WTC11 (cell line): ENCODE data around the gene MFN1. TPM values are rescaled to one million over a fixed set of nuclear protein-coding genes. Genes with fewer than 3 reads are reported as not detected.

Experiments used
- ATAC-seq: fragments of 200-7000 bp; cut with Tn5 transposase; 2 replicates; pipeline ENCODE4 v1.10.0; 2021; ENCODE audit warnings: mild to moderate bottlenecking, moderate library complexity
- CTCF ChIA-PET: fragments of 300-600 bp; sonication (Branson Sonifier 250); formaldehyde crosslinking; loops from one replicate; lab custom pipeline; 2021; ENCODE audit warnings: antibody characterized with exemption; lab: Charles Lee
- POLR2A ChIA-PET: fragments of 350-600 bp; sonication (Branson Sonifier 250); formaldehyde crosslinking; loops from one replicate; lab custom pipeline; 2021; ENCODE audit warnings: antibody characterized with exemption; lab: Charles Lee
- DNase-seq: peaks from one replicate; pipeline ENCODE4 v3.0.0; 2021; ENCODE audit warnings: low spot score
- H3K27ac Mint-ChIP-seq: 2 replicates; pipeline ENCODE4 v1.8.0; 2021; ENCODE audit warnings: mixed read lengths
- H3K27me3 Mint-ChIP-seq: 2 replicates; pipeline ENCODE4 v1.8.0; 2021; ENCODE audit warnings: low read depth, mild to moderate bottlenecking, moderate library complexity, mixed read lengths
- H3K36me3 Mint-ChIP-seq: 2 replicates; pipeline ENCODE4 v1.8.0; 2021; ENCODE audit warnings: mixed read lengths
- H3K4me1 Mint-ChIP-seq: 2 replicates; pipeline ENCODE4 v1.8.0; 2022; ENCODE audit warnings: mixed read lengths
- H3K4me3 Mint-ChIP-seq: 2 replicates; pipeline ENCODE4 v1.8.0; 2021; ENCODE audit warnings: mild to moderate bottlenecking, moderate library complexity, mixed read lengths
- H3K9me3 Mint-ChIP-seq: 2 replicates; pipeline ENCODE4 v1.8.0; 2021; ENCODE audit warnings: mixed read lengths
- CREM ChIP-seq: sonication (generic); formaldehyde crosslinking; IDR thresholded peaks from 2 replicates; pipeline ENCODE4 v1.8.1; 2022; ENCODE audit warnings: mild to moderate bottlenecking, missing genetic modification reagents, moderate library complexity
- ELF4 ChIP-seq: sonication (generic); formaldehyde crosslinking; IDR thresholded peaks from 2 replicates; pipeline ENCODE4 v1.8.1; 2022; ENCODE audit warnings: low read depth, mild to moderate bottlenecking, moderate library complexity, missing genetic modification reagents
- GTF2I ChIP-seq: fragments of 250-450 bp; sonication (Bioruptor Pico); conservative IDR thresholded peaks from 2 replicates; pipeline ENCODE4 v1.4.0; 2021; ENCODE audit warnings: mild to moderate bottlenecking
- NFATC4 ChIP-seq: fragments of 250-450 bp; sonication (Bioruptor Pico); IDR thresholded peaks from 2 replicates; pipeline ENCODE4 v1.9.0; 2021; ENCODE audit warnings: mild to moderate bottlenecking
- NR2C2 ChIP-seq: sonication (generic); formaldehyde crosslinking; IDR thresholded peaks from 2 replicates; pipeline ENCODE4 v1.8.0; 2022; ENCODE audit warnings: mild to moderate bottlenecking, missing genetic modification reagents
- NR3C1 ChIP-seq: sonication (generic); formaldehyde crosslinking; conservative IDR thresholded peaks from 2 replicates; pipeline ENCODE4 v1.8.1; 2023; ENCODE audit warnings: low read depth, mild to moderate bottlenecking, missing genetic modification reagents
- PRDM15 ChIP-seq: sonication (generic); formaldehyde crosslinking; IDR thresholded peaks from 2 replicates; pipeline ENCODE4 v1.8.0; 2022; ENCODE audit warnings: missing genetic modification reagents
- PRRX2 ChIP-seq: fragments of 250-450 bp; sonication (Bioruptor Pico); IDR thresholded peaks from 2 replicates; pipeline ENCODE4 v1.8.0; 2021; ENCODE audit warnings: mild to moderate bottlenecking
- TEAD1 ChIP-seq: sonication (generic); formaldehyde crosslinking; IDR thresholded peaks from 2 replicates; pipeline ENCODE4 v1.8.0; 2022; ENCODE audit warnings: mild to moderate bottlenecking, missing genetic modification reagents
- USF2 ChIP-seq: sonication (generic); formaldehyde crosslinking; IDR thresholded peaks from 2 replicates; pipeline ENCODE4 v1.8.1; 2023; ENCODE audit warnings: mild to moderate bottlenecking, missing genetic modification reagents, moderate library complexity
- ZBTB21 ChIP-seq: sonication (generic); formaldehyde crosslinking; IDR thresholded peaks from 2 replicates; pipeline ENCODE4 v1.8.1; 2023; ENCODE audit warnings: mild to moderate bottlenecking, missing genetic modification reagents, borderline replicate concordance
- ZNF263 ChIP-seq: sonication (generic); formaldehyde crosslinking; IDR thresholded peaks from 2 replicates; pipeline ENCODE4 v1.8.1; 2022; ENCODE audit warnings: low read depth, mild to moderate bottlenecking, moderate library complexity, missing genetic modification reagents
- ZNF423 ChIP-seq: fragments of 250-450 bp; sonication (Bioruptor Pico); IDR thresholded peaks from 2 replicates; pipeline ENCODE4 v2.1.2; 2022; ENCODE audit warnings: mild to moderate bottlenecking, moderate library complexity
- ZNF512 ChIP-seq: sonication (generic); formaldehyde crosslinking; IDR thresholded peaks from 2 replicates; pipeline ENCODE4 v1.8.1; 2022; ENCODE audit warnings: missing genetic modification reagents, borderline replicate concordance
- ZNF532 ChIP-seq: fragments of 250-450 bp; sonication (Bioruptor Pico); IDR thresholded peaks from 2 replicates; pipeline ENCODE4 v1.9.0; 2021; ENCODE audit warnings: mild to moderate bottlenecking, borderline replicate concordance
- total RNA-seq: library from RNA; stranded (reverse); gene quantifications from 3 replicates; pipeline ENCODE4 v1.2.3, GENCODE V29; 2021
- TF ChIP-seq, protein P1 (sequence below): sonication (generic); formaldehyde crosslinking; IDR thresholded peaks from 2 replicates; pipeline ENCODE4 v1.8.1; 2022; ENCODE audit warnings: low read depth, mild to moderate bottlenecking, moderate library complexity, missing genetic modification reagents, borderline replicate concordance
- TF ChIP-seq, protein P2 (sequence below): sonication (generic); formaldehyde crosslinking; IDR thresholded peaks from 2 replicates; pipeline ENCODE4 v1.8.0; 2023; ENCODE audit warnings: missing genetic modification reagents
- TF ChIP-seq, protein P3 (sequence below): fragments of 250-450 bp; sonication (Bioruptor Pico); IDR thresholded peaks from 2 replicates; pipeline ENCODE4 v1.9.0; 2021; ENCODE audit warnings: moderate library complexity, mild to moderate bottlenecking, inconsistent platforms, borderline replicate concordance
- TF ChIP-seq, protein P4 (sequence below): sonication (generic); formaldehyde crosslinking; IDR thresholded peaks from 2 replicates; pipeline ENCODE4 v1.8.0; 2023; ENCODE audit warnings: missing genetic modification reagents, mild to moderate bottlenecking, borderline replicate concordance

Gene MFN1
- total RNA-seq, 1 experiment from 2014 or later = 42.7 TPM

DNA sequence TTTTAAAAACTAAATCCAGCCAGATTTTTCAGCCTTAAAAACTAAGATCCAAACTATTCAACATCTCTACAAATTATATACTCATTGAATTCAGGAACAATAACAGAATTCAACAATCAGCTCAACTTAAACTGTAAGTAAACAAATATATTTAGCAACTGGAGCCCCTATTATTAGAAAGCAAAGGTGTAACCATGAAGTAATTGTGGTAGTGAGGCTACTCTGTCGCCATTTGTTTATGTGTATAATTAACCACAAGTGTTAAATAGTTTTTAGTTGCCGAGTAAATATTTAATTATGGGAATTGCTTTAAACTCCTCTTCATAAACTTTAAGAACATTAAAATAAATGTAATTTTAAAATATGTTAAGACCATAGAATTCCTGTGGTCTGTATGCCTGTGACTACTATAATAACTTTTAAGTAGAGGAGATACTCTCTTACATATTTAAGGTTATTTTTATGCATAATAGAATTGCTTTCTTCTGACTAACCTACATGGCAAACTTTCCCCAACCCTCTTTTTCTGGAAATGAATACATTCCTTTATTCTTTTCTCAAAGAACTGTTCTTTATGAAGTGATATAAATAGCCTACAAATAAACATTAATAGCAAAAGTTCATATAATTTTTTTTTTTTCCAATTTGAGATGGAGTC lies 51.2 kb downstream of the MFN1 start:
- TF ChIP-seq, protein P1, sequence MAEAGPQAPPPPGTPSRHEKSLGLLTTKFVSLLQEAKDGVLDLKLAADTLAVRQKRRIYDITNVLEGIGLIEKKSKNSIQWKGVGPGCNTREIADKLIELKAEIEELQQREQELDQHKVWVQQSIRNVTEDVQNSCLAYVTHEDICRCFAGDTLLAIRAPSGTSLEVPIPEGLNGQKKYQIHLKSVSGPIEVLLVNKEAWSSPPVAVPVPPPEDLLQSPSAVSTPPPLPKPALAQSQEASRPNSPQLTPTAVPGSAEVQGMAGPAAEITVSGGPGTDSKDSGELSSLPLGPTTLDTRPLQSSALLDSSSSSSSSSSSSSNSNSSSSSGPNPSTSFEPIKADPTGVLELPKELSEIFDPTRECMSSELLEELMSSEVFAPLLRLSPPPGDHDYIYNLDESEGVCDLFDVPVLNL = no peak
- TF ChIP-seq ZNF512 (CRISPR knock-in tag) = no peak
- TF ChIP-seq, protein P2, sequence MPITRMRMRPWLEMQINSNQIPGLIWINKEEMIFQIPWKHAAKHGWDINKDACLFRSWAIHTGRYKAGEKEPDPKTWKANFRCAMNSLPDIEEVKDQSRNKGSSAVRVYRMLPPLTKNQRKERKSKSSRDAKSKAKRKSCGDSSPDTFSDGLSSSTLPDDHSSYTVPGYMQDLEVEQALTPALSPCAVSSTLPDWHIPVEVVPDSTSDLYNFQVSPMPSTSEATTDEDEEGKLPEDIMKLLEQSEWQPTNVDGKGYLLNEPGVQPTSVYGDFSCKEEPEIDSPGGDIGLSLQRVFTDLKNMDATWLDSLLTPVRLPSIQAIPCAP (CRISPR knock-in tag) = no peak
- no peak for TF ChIP-seq USF2 (CRISPR knock-in tag)
- TF ChIP-seq ZNF532 (CRISPR knock-in tag) = no peak
- no peak for TF ChIP-seq CREM (CRISPR knock-in tag)
- no peak for TF ChIP-seq ZNF263 (CRISPR knock-in tag)
- TF ChIP-seq ZNF423 (CRISPR knock-in tag) = no peak
- no peak for TF ChIP-seq GTF2I (CRISPR knock-in tag)
- TF ChIP-seq PRDM15 (CRISPR knock-in tag) = no peak
- TF ChIP-seq ELF4 (CRISPR knock-in tag) = no peak
- no peak for TF ChIP-seq TEAD1 (CRISPR knock-in tag)
- TF ChIP-seq NR2C2 = no peak
- no peak for TF ChIP-seq ZBTB21 (CRISPR knock-in tag)
- no peak for TF ChIP-seq NR3C1 (CRISPR knock-in tag)
- TF ChIP-seq, protein P3, sequence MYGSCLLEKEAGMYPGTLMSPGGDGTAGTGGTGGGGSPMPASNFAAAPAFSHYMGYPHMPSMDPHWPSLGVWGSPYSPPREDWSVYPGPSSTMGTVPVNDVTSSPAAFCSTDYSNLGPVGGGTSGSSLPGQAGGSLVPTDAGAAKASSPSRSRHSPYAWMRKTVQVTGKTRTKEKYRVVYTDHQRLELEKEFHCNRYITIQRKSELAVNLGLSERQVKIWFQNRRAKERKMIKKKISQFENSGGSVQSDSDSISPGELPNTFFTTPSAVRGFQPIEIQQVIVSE (CRISPR knock-in tag) = no peak
- TF ChIP-seq PRRX2 (CRISPR knock-in tag) = no peak
- no peak for TF ChIP-seq NFATC4 (CRISPR knock-in tag)
- TF ChIP-seq, protein P4, sequence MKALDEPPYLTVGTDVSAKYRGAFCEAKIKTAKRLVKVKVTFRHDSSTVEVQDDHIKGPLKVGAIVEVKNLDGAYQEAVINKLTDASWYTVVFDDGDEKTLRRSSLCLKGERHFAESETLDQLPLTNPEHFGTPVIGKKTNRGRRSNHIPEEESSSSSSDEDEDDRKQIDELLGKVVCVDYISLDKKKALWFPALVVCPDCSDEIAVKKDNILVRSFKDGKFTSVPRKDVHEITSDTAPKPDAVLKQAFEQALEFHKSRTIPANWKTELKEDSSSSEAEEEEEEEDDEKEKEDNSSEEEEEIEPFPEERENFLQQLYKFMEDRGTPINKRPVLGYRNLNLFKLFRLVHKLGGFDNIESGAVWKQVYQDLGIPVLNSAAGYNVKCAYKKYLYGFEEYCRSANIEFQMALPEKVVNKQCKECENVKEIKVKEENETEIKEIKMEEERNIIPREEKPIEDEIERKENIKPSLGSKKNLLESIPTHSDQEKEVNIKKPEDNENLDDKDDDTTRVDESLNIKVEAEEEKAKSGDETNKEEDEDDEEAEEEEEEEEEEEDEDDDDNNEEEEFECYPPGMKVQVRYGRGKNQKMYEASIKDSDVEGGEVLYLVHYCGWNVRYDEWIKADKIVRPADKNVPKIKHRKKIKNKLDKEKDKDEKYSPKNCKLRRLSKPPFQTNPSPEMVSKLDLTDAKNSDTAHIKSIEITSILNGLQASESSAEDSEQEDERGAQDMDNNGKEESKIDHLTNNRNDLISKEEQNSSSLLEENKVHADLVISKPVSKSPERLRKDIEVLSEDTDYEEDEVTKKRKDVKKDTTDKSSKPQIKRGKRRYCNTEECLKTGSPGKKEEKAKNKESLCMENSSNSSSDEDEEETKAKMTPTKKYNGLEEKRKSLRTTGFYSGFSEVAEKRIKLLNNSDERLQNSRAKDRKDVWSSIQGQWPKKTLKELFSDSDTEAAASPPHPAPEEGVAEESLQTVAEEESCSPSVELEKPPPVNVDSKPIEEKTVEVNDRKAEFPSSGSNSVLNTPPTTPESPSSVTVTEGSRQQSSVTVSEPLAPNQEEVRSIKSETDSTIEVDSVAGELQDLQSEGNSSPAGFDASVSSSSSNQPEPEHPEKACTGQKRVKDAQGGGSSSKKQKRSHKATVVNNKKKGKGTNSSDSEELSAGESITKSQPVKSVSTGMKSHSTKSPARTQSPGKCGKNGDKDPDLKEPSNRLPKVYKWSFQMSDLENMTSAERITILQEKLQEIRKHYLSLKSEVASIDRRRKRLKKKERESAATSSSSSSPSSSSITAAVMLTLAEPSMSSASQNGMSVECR = no peak
- CTCF ChIA-PET = no interaction called here
- no peaks in the 10 kb centered on the region for H3K27me3 Mint-ChIP-seq

More for the DNA sequence above, 51.2 kb downstream of the MFN1 start:
- ATAC-seq (no peak), DNase-seq (no peak)
- Mint-ChIP-seq H3K9me3 (no peaks in the 10 kb centered on the region), H3K27ac (no peak overlapping the region), H3K36me3 (peaks cover 12% of the 10 kb centered on the region), H3K4me3 (no peak overlapping the region), H3K4me1 (peaks cover 26% of the 10 kb centered on the region)
- POLR2A ChIA-PET = no interaction called here
